GM10266 (cell line): ENCODE results near the gene EXOC4.

Experiments used
- DNase-seq: peaks from one replicate; pipeline ENCODE4 v3.0.0; 2012; ENCODE audit errors: extremely low spot score
- CTCF ChIP-seq: IDR thresholded peaks from 2 replicates; pipeline ENCODE4 v1.5.1; 2012; ENCODE audit warnings: mild to moderate bottlenecking, low read depth; ENCODE audit not compliant: control insufficient read depth, insufficient read depth; ENCODE audit errors: missing control alignments

Gene EXOC4

GRCh38 chr7:133536450-133536849 is 283.6 kb downstream of the EXOC4 start:
- TF ChIP-seq CTCF: no peak
- DNase-seq: no peak

- no peak for DNase-seq
- no peak for TF ChIP-seq CTCF
Observed at GRCh38 chr7:133539016-133539415, 286.1 kb downstream of the EXOC4 start.

GRCh38 chr7:133540096-133540860 is 287.4 kb downstream of the EXOC4 start:
- TF ChIP-seq CTCF: no peak
- no peak for DNase-seq

GRCh38 chr7:133542209-133542780 is 289.4 kb downstream of the EXOC4 start:
- no peak for TF ChIP-seq CTCF
- no peak for DNase-seq

GRCh38 chr7:133543657-133544056 is 290.8 kb downstream of the EXOC4 start:
- DNase-seq: no peak
- TF ChIP-seq CTCF: no peak

- DNase-seq: no peak
Observed at GRCh38 chr7:133545618-133546017, 292.7 kb downstream of the EXOC4 start.

More at GRCh38 chr7:133545618-133546017, 292.7 kb downstream of the EXOC4 start:
- TF ChIP-seq CTCF: no peak
